ENCODE results near the gene KIRREL1.

The KIRREL1 gene

DNA sequence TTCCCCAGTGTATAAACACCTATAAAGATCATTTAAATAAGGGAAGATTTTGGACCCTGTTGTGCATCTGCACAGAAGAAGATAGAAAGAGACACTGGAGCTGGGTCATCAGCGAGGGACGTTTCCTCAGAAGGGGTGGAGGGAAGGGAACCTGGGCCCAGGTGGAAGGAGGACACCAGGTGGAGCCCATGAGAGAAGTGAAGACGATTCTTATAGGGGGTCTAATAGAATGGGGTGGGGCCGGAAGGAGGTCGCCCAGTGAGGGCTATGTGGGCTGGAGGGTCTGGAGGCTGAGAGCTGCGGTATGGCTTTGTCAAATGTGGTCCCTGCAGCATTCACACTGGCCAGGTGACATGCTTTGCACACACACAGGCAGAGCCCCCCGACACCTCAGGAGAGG, 13.7 kb downstream of the KIRREL1 start:
- Histone ChIP-seq H3K36me3 (ENCODE audit: control insufficient read depth, insufficient read depth, low read length) (no peaks in the 10 kb centered on the region), H3K27me3 (ENCODE audit: control insufficient read depth, insufficient read depth, low read length) (no peaks in the 10 kb centered on the region), H3K4me1 (ENCODE audit: control insufficient read depth, insufficient read depth, low read length) (peaks cover 21% of the 10 kb centered on the region), H3K27ac (ENCODE audit: low read length) (no peak overlapping the region), H3K4me3 (ENCODE audit: low read length) (no peak overlapping the region), H3K9me3 (ENCODE audit: control insufficient read depth, insufficient read depth, low read length) (no peaks in the 10 kb centered on the region)
- DNase-seq (ENCODE audit: low read depth, low spot score): no peak
- no CpG with 5 or more reads among the region's 7 CpGs for WGBS (ENCODE audit: insufficient coverage, insufficient read length)

DNA sequence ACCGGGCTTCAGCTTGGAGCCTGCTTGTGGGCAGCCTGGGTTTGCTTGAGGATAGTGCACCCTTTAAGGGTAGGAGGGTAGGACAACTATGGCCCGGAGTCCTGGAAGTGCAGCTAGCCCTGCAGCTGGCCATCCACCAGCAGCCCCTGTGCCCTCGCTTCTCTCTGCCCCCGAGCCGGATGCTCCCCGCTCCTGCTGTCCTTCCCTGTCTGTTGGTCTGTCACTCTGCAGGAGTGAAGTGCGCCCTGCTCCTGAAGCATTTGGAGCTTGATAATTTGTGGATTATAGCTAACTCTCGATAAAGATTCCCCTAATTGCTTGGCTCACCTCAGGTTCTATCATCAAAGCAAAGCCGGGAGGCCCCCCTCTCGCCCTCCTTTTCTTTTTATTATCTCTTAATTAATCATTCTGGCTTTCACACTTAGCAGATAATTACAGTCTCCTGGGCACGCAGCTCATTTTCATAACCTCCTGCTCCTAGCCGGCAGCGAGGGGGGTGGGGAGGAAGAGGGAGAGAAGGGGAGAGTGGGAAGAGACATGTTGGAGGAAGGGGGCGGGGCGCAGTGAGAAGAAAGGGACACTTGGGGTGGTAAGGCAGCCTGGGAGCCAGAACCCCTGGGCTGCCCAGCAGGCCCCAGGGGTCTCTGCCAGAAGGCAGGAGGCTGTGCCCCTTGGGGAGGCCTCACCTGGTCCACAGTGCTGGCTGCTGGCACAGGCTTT, 14.4 kb downstream of the KIRREL1 start:
- Histone ChIP-seq H3K36me3 (ENCODE audit: control insufficient read depth, insufficient read depth, low read length) (no peaks in the 10 kb centered on the region), H3K9me3 (ENCODE audit: control insufficient read depth, insufficient read depth, low read length) (no peaks in the 10 kb centered on the region), H3K4me3 (ENCODE audit: low read length) (no peak overlapping the region), H3K27ac (ENCODE audit: low read length) (no peak overlapping the region), H3K27me3 (ENCODE audit: control insufficient read depth, insufficient read depth, low read length) (no peaks in the 10 kb centered on the region), H3K4me1 (ENCODE audit: control insufficient read depth, insufficient read depth, low read length) (peaks cover 21% of the 10 kb centered on the region)
- DNase-seq (ENCODE audit: low read depth, low spot score): no peak
- no CpG with 5 or more reads among the region's 15 CpGs for WGBS (ENCODE audit: insufficient coverage, insufficient read length)

DNA sequence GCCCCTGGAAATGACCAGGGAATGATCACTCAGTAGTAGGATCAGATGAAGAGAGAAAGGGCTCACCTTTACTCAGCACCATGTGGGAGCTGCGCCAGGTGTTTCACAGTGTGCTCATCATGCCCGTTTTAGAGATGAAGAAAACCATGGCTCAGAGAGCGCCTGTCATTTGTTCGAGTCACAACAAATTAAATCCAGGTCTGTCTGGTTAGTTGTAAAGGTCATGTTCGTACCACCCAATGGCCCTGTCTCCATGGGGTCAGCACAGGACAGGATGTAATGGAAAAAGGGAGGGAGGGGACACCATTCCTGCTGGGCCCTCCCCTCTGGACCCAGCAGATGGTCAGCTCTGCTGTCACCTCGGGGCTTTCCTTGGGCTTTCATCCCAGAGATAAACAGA, 15.2 kb downstream of the KIRREL1 start:
- H3K4me3 ChIP-seq (ENCODE audit: low read length): no peak overlapping the region
- WGBS (ENCODE audit: insufficient coverage, insufficient read length): no CpG with 5 or more reads among the region's 6 CpGs
- H3K36me3 ChIP-seq (ENCODE audit: control insufficient read depth, insufficient read depth, low read length): no peaks in the 10 kb centered on the region
- no peak for DNase-seq (ENCODE audit: low read depth, low spot score)
- no peaks in the 10 kb centered on the region for H3K9me3 ChIP-seq (ENCODE audit: control insufficient read depth, insufficient read depth, low read length)
- H3K27me3 ChIP-seq (ENCODE audit: control insufficient read depth, insufficient read depth, low read length): no peaks in the 10 kb centered on the region
- H3K27ac ChIP-seq (ENCODE audit: low read length): no peak overlapping the region
- peaks cover 17% of the 10 kb centered on the region for H3K4me1 ChIP-seq (ENCODE audit: control insufficient read depth, insufficient read depth, low read length)

DNA sequence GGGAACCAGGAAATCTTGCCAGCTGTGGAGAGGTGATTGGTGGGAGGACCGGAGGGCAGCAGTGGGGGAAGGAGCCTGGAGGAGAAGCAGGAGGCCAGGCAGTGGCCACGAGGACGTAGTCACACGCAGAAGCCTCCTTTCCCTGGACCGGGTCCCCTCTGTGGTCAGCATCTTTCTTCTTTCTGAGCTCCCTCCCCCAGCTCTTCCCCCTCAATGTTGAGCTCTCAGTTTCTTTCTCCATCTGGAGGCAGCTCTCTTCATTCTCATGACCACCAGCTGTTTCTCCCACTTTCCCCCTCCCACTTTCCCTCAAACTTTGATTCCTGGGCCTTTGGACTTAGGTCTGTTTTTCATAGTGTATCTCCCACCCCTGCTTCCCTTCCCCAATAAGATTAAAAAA, 18.3 kb downstream of the KIRREL1 start:
- DNase-seq (ENCODE audit: low read depth, low spot score): no peak
- no CpG with 5 or more reads among the region's 5 CpGs for WGBS (ENCODE audit: insufficient coverage, insufficient read length)
- Histone ChIP-seq H3K36me3 (ENCODE audit: control insufficient read depth, insufficient read depth, low read length) (no peaks in the 10 kb centered on the region), H3K9me3 (ENCODE audit: control insufficient read depth, insufficient read depth, low read length) (no peaks in the 10 kb centered on the region), H3K4me1 (ENCODE audit: control insufficient read depth, insufficient read depth, low read length) (peaks cover 22% of the 10 kb centered on the region), H3K27me3 (ENCODE audit: control insufficient read depth, insufficient read depth, low read length) (no peaks in the 10 kb centered on the region), H3K4me3 (ENCODE audit: low read length) (no peak overlapping the region), H3K27ac (ENCODE audit: low read length) (no peak overlapping the region)

DNA sequence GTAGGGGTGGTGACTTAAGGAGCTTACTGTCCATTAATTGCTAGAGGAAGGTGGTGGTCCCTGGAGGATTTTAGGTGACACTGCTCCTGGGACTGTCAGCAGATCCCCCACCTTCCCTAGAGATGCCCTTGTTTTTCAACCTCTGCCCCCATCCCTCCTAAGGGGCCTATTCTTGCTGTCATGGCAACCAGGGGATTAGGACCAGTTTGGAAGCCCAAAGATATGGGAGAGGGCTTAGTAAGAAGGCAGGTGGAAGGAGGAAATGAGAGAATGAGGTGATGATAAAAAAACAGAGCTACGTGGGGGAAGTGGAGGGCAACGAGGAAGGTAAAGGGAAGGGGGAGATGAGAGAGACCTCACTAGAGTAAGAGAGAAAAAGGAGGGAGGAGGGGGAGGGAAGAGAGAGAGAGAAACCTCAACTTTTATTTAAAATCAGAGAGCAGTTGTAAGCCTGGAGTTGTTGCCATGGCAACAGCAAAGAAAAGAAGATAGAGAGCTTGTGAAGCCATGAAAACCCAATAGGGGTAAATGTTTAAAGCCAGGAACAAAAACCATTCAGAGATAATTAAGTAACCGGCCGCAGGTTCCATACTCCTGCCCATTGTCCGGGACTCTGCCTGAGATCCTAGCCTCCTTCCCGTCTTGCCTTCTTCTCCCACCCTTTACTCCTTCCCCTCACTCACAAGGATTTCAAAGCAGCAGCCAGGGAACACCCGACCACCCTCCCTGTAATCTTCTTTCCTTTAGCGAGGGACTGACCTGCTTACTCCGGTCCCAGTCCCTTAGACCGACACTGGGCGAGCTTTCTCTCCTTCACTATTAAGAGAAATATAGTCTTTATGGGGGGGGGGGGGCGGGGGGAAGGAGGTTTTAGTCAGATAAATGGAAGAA, 20.6 kb downstream of the KIRREL1 start:
- Histone ChIP-seq H3K27ac (ENCODE audit: low read length) (no peak overlapping the region), H3K4me1 (ENCODE audit: control insufficient read depth, insufficient read depth, low read length) (peaks cover 26% of the 10 kb centered on the region)
- 100% methylated on average over 2 of the region's 12 CpGs for WGBS (ENCODE audit: insufficient coverage, insufficient read length)

DNA sequence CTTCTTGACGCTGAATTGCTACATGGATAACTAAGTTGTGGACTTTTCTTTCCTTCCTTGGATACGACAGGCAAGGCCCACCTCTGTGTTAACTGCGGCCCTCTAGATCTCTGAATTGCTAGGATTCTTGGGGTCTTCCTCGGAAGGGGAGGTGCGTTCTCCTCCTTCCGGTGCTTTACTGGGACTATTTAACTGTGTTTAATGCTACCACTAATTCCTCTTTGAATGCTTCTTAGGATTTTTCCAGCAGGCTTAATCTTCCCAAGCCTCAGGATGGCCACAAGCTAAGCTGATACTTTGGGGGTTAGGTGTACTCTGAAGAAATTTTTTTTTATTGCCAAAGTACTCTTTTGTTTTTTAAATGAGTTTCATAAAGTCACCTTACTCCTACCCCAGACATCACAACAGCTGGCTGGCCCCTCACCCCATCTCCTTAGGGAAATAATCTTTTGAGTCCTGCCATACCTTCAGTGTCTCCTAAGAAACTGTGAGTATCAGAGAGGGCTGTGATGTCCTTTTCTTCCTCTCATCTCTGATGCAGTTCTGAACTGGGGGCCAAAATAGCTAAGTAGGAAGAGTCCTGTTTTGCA, 21.4 kb downstream of the KIRREL1 start:
- Histone ChIP-seq H3K4me3 (ENCODE audit: low read length) (no peak overlapping the region), H3K9me3 (ENCODE audit: control insufficient read depth, insufficient read depth, low read length) (no peaks in the 10 kb centered on the region), H3K27ac (ENCODE audit: low read length) (no peak overlapping the region)

More for the DNA sequence above, 20.6 kb downstream of the KIRREL1 start:
- Histone ChIP-seq H3K27me3 (ENCODE audit: control insufficient read depth, insufficient read depth, low read length) (no peaks in the 10 kb centered on the region), H3K9me3 (ENCODE audit: control insufficient read depth, insufficient read depth, low read length) (no peaks in the 10 kb centered on the region), H3K4me3 (ENCODE audit: low read length) (no peak overlapping the region), H3K36me3 (ENCODE audit: control insufficient read depth, insufficient read depth, low read length) (no peaks in the 10 kb centered on the region)
- no peak for DNase-seq (ENCODE audit: low read depth, low spot score)

DNA sequence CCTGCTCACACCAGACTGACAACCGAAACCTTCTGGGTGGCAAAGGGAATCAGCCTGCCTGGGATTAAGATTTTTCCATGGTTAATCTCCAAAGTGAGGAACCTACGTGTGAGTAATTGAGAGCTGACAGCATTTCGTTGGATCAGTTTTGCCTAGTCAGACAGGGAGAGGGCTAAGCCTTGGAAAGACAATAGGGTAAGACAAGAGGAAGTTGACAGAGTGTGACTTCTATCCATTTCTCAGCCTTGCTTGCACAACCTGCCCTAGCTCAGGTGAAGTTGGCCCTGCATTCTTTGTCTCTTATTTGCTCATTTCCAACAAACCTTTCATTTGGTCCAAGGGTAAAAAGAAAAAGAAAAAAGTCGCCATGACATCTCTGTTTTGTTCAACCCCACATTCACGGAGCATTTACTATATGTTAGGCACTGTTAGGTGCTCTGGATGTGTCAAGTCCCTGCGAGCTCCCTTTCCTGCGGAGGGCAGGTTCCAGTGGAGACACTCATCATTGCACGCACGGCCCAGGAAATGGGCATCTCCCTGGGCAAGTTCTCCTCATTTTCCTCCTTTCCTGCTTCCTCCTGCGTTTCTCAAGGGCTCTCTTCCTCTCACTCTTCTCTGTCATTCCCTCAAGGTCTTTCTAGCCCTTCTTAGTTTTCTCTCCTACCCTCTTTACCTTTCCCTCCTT, 23.3 kb downstream of the KIRREL1 start:
- H3K27ac ChIP-seq (ENCODE audit: low read length): no peak overlapping the region
- no peak for DNase-seq (ENCODE audit: low read depth, low spot score)

More for the DNA sequence above, 21.4 kb downstream of the KIRREL1 start:
- no CpG with 5 or more reads among the region's 6 CpGs for WGBS (ENCODE audit: insufficient coverage, insufficient read length)
- H3K4me1 ChIP-seq (ENCODE audit: control insufficient read depth, insufficient read depth, low read length): peaks cover 22% of the 10 kb centered on the region
- DNase-seq (ENCODE audit: low read depth, low spot score): no peak
- H3K36me3 ChIP-seq (ENCODE audit: control insufficient read depth, insufficient read depth, low read length): no peaks in the 10 kb centered on the region
- H3K27me3 ChIP-seq (ENCODE audit: control insufficient read depth, insufficient read depth, low read length): no peaks in the 10 kb centered on the region

DNA sequence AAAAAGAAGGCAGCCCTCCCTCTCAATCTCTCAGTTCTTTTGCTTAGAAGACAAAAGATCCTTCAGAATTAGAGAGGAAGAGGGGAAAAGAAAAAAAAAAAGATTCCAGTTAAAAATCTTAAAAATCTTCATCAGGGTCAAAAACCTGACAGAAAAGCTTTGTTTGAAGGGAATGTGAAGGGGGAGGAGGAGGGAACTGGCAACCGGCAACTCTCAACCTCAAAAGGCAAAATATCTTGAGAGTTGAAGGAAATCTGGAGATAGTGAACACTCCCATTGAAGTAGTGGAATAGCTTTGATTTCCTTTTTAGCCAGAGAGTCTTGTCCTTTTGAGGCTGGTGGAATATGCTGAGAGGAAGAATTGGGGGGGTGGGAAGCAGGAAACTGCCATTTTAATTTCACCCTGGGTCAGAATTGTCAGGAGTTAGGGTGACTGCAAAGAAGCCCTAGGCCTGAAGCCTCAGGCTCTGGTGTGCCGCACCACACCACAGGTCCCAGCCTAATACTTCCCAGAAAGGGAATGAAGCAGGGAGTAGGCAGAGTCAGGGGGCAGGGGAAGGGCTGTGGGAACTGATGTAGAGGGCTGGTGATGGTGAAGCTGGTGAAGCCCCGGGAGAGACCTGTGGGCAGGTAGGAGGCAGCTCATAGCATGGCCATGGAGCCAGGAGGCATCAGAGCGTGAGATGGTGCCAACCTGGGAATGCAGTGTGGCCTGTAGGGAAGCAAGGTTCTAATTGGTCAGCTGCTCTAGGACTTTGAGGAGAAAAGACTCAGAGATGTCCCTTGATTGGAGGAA, 24.6 kb downstream of the KIRREL1 start:
- H3K9me3 ChIP-seq (ENCODE audit: control insufficient read depth, insufficient read depth, low read length): no peaks in the 10 kb centered on the region
- H3K27ac ChIP-seq (ENCODE audit: low read length): no peak overlapping the region
- no peaks in the 10 kb centered on the region for H3K27me3 ChIP-seq (ENCODE audit: control insufficient read depth, insufficient read depth, low read length)
- DNase-seq (ENCODE audit: low read depth, low spot score): no peak
- no peaks in the 10 kb centered on the region for H3K36me3 ChIP-seq (ENCODE audit: control insufficient read depth, insufficient read depth, low read length)
- H3K4me3 ChIP-seq (ENCODE audit: low read length): no peak overlapping the region
- H3K4me1 ChIP-seq (ENCODE audit: control insufficient read depth, insufficient read depth, low read length): peaks cover 15% of the 10 kb centered on the region
- WGBS (ENCODE audit: insufficient coverage, insufficient read length): no CpG with 5 or more reads among the region's 4 CpGs

More for the DNA sequence above, 23.3 kb downstream of the KIRREL1 start:
- peaks cover 15% of the 10 kb centered on the region for H3K4me1 ChIP-seq (ENCODE audit: control insufficient read depth, insufficient read depth, low read length)
- H3K36me3 ChIP-seq (ENCODE audit: control insufficient read depth, insufficient read depth, low read length): no peaks in the 10 kb centered on the region
- no peaks in the 10 kb centered on the region for H3K9me3 ChIP-seq (ENCODE audit: control insufficient read depth, insufficient read depth, low read length)
- no peaks in the 10 kb centered on the region for H3K27me3 ChIP-seq (ENCODE audit: control insufficient read depth, insufficient read depth, low read length)
- H3K4me3 ChIP-seq (ENCODE audit: low read length): no peak overlapping the region
- WGBS (ENCODE audit: insufficient coverage, insufficient read length): no CpG with 5 or more reads among the region's 10 CpGs

DNA sequence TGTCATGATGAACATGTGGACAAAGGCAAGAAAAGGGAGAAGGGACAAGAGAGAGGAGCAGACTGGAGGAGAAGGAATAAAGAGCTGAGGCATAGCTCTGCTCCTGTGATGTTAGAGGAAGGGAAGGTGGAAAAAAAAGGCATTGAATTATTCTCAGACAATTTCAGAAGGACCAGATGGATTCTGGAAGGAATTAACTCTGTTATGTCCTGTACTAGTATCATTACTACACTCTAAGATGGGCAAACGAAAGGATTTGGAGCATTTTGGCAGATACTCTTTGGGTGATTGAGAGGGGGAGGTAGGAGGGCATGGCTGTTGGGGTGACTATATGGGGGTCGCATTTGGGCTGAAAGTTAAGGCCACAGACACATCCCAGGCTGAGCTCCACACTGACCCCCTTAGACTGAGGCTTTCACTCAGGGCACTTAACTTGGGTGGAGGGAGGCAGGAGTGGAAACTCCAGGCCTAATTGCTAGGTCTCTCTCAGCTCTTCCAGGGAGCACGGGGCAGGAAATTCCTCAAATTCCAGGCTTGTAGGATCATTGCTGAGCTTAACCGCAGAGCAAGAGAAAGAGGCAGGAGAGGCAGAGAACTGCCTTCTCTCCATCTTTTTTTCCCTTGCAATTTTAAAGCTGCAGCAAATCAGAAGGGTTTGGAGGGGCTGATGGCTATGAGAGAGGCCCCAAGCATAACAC, 25.9 kb downstream of the KIRREL1 start:
- Histone ChIP-seq H3K27me3 (ENCODE audit: control insufficient read depth, insufficient read depth, low read length) (no peaks in the 10 kb centered on the region), H3K4me3 (ENCODE audit: low read length) (no peak overlapping the region)

More for the DNA sequence above, 25.9 kb downstream of the KIRREL1 start:
- Histone ChIP-seq H3K27ac (ENCODE audit: low read length) (peak overlapping the region; percentile 50), H3K9me3 (ENCODE audit: control insufficient read depth, insufficient read depth, low read length) (no peaks in the 10 kb centered on the region), H3K36me3 (ENCODE audit: control insufficient read depth, insufficient read depth, low read length) (no peaks in the 10 kb centered on the region), H3K4me1 (ENCODE audit: control insufficient read depth, insufficient read depth, low read length) (peaks cover 12% of the 10 kb centered on the region)
- DNase-seq (ENCODE audit: low read depth, low spot score): peak; percentile 71
- WGBS (ENCODE audit: insufficient coverage, insufficient read length): no CpG with 5 or more reads among the region's 4 CpGs
